Right forelimb (tissue), 1 donor: ENCODE results near the gene DET1.
A peak's percentile ranks its signal among the peaks of the same experiment; 100 is the strongest.
"Not testable (repeated sequence)": the region's sequence is repeated elsewhere in the genome, so short reads cannot be mapped to it uniquely, and the experiment has no call there.

ENCODE experiments used
- DNase-seq: peaks from one replicate; pipeline ENCODE4 v3.0.0-alpha.2; 2018

The DET1 gene

DNA sequence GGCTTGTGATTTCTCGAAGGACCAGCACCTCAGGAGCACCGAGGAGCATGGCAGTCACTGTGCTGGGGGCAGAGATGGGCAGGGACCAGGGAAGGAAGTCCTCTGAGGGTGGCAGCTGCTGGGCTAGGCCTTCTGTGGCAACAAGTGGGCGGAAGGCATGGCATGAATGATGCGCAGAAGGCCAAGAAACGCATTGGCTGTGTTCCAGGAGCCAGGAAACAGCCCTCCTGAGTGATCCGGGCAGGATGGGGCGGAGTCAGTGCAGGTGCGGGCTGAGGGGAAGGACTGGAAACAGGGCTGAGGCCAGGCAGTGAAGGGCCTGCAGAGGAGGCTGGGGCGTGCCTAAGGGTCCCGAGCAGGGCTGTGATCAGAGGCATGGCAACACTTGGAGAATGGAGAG, 55.3 kb downstream of the DET1 start:
- DNase-seq, result no peak

- no peak for DNase-seq
Observed at GRCh38 chr15:88490036-88490435, 56.4 kb downstream of the DET1 start.

GRCh38 chr15:88489321-88489720, 57.2 kb downstream of the DET1 start:
- DNase-seq, result no peak

- no peak for DNase-seq
Observed at GRCh38 chr15:88487796-88488523, 58.5 kb downstream of the DET1 start.

- DNase-seq, result no peak
Observed at GRCh38 chr15:88487178-88487795, 59.2 kb downstream of the DET1 start.

DNA sequence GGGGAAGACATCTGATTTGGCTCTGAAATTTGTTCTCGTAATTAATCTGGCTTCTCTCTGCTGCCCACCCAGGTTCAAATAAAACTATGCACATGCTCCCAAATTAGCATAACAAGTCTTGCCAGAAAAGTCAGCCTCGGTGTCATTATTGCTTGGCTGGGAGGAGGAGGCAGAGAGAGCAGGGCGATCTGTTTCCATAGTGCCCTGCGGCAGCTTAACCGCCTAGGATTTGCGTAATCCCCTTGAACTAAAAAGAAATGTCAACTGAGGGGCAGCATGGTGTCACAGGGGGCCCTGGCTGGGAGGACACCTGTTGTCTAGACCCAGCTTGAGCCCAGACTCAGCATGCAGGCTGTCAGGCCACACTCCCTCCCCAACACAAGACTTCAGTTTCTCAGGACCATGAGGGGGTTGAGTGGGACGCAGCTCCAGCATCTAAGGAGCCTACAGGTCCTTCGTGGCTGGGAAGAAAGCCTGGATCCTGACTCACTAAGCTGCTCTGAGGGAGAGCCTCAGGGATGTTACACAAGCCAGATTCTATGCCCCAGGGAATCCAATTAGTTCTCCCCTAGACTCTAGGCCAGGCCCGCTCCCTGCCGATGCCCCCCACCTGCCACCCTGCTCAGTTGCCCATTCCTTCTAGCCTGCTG, 61.7 kb downstream of the DET1 start:
- DNase-seq, result no peak

DNA sequence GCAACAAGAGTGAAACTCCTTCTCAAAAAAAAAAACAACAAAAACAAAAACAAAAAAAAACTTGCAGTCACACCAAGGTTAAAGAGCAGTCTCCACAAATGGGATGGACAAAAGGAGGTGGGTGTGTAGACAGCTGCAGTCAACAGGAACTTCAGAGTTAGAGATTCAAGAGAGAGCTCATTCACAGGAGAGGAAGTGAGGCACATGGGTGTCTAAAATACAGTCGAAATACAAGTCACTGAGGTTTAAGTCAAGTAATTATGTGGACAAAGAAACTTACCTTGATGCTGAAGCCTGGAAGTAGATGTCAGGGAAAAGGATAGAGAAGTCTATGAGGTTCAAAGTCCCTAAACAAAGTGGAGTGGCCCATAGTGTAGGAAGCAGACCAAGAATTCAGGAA, 64.2 kb downstream of the DET1 start:
- DNase-seq, result no peak

GRCh38 chr15:88480981-88481380, 65.5 kb downstream of the DET1 start:
- no peak for DNase-seq

DNA sequence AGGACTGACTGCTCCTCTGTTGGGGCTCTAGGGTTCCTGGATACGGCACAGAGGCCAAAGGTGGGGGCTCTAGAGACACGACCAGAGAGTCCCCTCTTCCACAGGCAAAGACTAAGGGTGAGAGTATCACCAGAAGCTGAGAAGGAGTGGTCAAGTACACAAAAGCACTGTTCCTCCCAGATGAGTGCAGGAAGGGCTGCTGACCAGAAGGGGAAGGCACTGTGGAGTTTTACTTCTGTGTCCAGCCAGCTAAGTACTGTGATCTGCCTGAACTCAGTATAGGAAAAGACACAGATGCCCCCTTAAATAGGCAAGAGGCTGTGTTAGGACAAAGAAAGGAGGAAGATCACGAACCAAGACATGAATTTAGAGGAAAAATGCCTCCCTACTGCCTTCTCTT, 67.3 kb downstream of the DET1 start:
- DNase-seq, result no peak

GRCh38 chr15:88477904-88478303, 68.6 kb downstream of the DET1 start:
- DNase-seq, result no peak

DNA sequence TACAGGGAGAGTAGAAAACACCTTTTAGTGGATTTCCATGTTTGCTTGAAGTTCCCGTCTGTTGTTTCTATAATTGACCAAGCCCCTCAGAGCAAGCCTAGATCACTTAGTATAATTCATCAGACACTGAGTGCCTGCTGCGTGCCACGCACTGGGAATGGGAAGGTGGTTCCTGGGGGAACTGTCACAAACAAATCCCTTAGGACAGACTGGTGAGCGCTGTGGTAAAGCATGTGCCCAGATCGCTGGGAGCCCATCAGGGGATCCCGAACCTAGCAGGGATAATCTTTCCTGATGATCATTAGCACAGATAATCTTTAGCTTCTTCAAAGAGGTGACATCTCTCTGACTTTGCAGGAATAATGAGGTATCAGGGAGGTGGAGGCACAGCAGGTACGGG, 69.4 kb downstream of the DET1 start:
- DNase-seq, result no peak

DNA sequence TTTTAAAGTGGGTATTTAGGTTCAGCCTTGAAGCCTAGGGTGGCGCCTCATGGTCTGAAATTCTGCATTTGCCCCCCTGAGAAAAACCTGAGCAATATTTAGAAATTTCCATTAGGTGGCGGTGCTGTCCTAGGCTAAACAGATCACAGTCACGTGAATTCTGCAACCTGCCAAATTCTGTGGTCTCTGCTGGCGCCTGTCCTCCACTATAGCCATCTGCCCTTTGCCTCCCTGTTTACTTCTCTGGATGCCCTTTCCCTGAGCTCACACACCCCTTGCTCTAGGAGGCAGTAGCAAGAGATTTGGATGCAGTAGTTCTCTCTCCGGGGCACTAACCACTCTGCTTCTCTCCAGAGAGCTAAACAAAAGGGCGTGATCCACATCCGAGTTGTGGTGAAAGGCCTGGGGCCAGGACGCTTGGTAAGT, 69.8 kb downstream of the DET1 start:
- no peak for DNase-seq

GRCh38 chr15:88473661-88474293, 72.7 kb downstream of the DET1 start:
- DNase-seq, result not testable (repeated sequence)

GRCh38 chr15:88472225-88472624, 74.3 kb downstream of the DET1 start:
- no peak for DNase-seq

GRCh38 chr15:88470625-88471372, 75.7 kb downstream of the DET1 start:
- DNase-seq, result peak; percentile 22

- DNase-seq, result no peak
Observed at GRCh38 chr15:88469321-88469720, 77.2 kb downstream of the DET1 start.

- not testable (repeated sequence) for DNase-seq
Observed at GRCh38 chr15:88468721-88469120, 77.8 kb downstream of the DET1 start.

- no peak for DNase-seq
Observed at GRCh38 chr15:88467935-88468528, 78.4 kb downstream of the DET1 start.

DNA sequence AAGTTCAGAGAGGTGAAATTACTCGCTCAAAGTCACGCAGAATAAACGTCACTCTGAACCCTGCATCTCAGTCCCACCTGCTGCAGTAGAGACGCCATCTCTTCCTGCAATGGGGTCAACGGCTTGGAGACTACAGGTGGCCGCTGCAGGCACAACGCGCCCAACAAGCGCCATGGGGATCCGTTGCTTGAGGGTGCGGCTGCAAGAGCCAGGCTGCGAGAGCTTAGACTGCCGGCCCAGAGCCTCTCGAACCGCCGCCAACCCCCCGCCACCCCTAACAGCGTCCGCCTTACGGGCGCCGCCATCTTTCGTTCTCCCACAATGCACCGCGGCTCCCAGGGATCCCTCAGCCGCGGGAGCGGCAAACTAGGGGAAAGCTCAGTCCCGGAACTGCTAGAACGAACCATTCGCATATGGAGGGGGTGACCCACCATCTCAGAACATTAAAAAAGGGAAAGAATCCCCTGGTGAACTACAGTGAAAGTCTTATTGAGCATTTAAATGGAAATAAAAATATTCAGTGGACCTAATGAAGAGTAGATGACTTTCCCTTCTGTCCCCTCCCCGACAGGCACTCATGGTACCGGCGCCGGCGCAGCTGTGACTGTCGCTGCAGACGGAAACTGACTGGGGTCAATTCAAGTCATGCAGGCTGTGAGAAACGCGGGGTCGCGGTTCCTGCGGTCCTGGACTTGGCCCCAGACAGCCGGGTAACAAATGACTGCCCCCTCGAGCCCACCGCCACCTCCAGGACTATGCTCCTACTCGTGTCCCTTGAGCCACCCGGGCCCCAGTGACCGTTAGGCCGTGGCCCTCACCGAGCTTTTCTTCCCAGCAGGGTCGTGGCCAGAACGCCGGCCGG, 79.2 kb downstream of the DET1 start, which contains the start of the genes MRPL46 and MRPS11:
MRPL46 (minus strand) TSS at position 316 of the 862 bp plus-strand sequence; CDS start at position 305, 11 bp downstream.
MRPS11 (plus strand) TSS at position 636 of the 862 bp plus-strand sequence; CDS start at position 646, 10 bp downstream.
- DNase-seq, result peak; percentile 93

DNA sequence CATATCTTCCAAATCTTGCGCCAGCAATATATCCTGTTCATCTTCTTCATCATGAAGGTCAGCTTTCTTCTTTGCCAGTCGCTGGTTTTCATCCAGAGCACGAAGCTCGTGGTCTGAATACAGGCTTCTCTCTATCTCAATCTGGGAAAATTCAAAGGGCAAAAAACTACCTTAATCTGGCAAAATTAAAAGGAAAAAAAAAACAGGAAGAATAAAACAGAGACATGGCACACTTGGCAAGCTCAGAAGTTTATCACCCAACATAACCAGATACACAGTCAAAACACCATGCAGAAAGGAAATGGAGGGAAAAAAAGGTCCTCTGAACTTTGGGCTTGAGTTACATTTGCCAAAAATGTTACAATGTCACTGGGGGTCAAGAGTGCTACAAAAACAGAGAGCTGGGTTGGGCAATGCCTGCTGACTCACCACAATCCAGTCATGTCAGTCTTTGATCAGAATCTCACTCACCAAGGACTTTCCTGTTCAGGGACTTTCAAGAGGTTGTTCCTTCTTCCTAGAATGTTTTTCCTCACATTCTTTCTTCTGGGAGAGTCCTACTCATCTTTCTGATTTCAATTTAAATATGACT, 80.8 kb downstream of the DET1 start:
- DNase-seq, result no peak
